NT2/D1 (cell line): ENCODE measurements around the gene EMC8.

Source experiments
- SUZ12 ChIP-seq: IDR thresholded peaks from 2 replicates; pipeline ENCODE4 v1.6.1; 2011; ENCODE audit not compliant: insufficient read length, insufficient read depth; ENCODE audit errors: extremely low read depth
- YY1 ChIP-seq: IDR thresholded peaks from 2 replicates; pipeline ENCODE4 v1.6.1; 2011; ENCODE audit not compliant: insufficient read length, insufficient read depth
- ZNF274 ChIP-seq: IDR thresholded peaks from 2 replicates; pipeline ENCODE4 v1.6.1; 2011; ENCODE audit warnings: mild to moderate bottlenecking, low read depth, low read length

DNA sequence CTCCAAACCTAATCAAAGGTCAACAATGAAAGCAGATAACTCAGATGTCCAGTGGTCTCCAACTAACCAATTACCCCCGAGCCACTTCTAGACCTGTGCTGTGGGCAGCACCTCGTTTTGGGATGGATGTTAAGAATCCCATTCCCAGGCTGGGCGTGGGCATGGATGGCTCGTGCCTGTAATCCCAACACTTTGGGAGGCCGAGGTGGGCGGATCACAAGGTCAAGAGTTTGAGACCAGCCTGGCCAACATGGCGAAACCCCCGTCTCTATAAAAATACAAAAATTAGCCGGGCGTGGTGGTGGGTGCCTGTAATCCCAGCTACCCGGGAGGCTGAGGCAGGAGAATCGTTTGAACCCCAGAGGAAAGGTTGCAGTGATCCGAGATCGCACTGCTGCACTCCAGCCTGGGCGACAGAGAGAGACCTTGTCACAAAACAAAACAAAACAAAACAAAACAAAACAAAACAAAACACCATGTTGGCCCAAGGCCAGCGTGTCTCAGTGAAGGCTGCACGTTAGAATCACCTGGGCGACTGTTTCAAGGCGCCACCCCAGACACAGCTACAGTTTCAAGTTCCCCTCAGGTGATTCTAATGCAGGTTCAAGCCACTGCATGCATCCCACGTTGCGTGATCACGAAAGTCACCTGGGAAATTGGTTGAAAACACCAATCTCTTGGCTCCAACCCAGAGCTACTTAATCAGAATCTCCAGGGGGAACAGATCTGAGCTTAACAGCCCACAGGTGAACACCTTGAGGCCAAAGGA lies 21.4 kb upstream of the EMC8 start:
- TF ChIP-seq SUZ12 (no peak), ZNF274 (no peak), YY1 (no peak)
